HG03469 (cell line): ENCODE results near the gene IL1RAPL1.

Experiments used
- ATAC-seq: cut with Tn5 transposase; IDR thresholded peaks from one replicate; pipeline ENCODE4 v1.9.1; 2021; ENCODE audit warnings: mild to moderate bottlenecking, moderate library complexity, moderate number of reproducible peaks; ENCODE audit not compliant: unreplicated experiment

IL1RAPL1 gene

DNA sequence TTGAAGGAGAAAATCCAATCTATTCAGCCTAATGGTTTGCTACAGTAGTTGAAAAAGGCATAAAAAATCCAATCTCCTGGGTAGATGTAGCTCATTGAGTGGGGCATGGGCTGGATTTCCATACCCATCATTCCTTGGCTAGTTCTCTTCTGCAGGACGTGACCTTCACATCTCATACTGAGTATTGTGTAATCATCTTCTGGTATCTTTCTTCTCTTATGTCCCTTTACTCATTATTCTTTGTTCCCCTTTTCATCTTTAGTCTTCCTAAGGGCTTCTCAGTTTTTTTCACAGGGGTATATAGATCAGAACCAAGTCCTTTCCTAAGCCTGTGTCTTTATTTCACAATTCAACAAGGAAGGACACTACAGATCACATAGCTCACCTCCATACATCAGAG is 900.5 kb downstream of the IL1RAPL1 start:
- no peak for ATAC-seq

DNA sequence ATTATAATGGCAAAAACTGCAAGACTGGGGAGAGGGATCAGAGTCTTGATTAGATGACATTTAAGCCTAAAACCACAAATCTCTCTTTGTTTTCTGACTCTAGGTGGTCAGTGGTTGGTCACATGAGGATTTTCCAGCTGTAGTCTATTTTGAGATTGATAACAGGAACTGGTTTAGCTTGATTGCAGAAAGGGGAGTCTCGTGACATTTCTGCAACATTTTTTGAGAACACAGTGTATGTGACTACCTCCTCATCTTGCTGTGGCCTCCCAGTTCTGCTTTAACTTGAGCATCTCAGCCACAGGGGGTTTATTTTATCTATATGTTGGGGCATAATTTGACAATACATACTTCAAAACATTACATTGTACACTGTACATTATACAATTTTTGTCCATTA is 901.7 kb downstream of the IL1RAPL1 start:
- ATAC-seq, result peak; percentile 60

DNA sequence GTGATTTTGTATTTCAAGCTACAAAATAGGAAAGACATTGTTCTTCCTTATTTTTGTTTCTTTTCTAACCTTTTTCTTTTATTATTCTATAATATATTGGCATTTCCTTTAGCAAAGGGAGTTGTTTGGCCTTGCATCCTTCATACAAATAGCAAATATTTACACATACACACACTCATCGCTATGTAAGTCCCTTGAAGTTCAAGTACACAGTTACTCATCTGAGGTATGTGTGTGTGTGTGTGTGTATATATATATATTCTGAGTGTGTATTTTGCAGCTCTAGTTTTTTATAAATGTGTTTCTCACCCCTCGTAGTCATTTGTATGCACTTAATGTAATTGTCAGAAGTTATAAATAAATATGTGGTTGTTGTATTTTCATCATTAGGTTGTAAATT is 903.4 kb downstream of the IL1RAPL1 start:
- no peak for ATAC-seq

DNA sequence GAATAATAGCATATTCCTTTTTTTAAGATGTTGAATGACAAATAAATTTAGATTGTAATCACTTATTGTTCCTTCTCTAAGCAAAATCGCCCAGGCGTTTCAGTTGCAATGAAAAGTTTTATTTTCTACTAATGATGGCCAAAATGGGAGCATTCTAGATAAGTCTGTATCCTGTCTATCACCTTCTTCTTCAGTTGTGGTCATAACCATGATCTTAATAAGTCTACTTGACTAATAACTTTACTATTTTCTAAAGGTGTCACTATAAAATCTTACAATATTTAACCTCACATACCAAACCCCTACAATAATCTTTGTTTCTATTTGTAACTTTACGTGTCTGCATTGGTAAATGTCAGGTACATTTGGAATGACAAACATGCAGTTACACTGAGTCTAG is 904.4 kb downstream of the IL1RAPL1 start:
- ATAC-seq, result no peak

DNA sequence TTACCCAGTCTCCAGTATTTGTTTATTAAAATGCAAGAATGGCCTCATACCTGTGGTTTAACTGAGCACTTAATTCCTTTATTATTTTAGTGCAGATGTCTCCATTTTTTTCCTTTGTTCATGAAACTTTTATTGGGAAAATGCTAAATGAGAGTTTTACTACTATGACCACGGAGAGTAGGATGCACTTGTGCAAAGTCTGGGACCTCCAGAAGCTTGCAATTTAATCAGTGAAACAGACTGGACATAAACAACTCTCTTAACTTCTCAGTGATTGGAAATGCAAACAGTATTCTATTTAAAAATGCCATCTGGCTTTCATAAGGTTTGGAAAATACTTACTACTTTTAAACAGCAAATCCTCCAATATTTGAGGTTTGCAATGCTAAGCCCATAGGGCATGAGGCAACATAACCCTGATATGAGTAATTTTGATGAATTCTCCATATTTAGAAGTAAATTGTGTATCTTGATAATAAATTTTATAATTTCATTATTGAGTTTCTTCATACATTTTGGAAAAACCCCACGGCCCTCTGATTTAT is 909.5 kb downstream of the IL1RAPL1 start:
- no peak for ATAC-seq

DNA sequence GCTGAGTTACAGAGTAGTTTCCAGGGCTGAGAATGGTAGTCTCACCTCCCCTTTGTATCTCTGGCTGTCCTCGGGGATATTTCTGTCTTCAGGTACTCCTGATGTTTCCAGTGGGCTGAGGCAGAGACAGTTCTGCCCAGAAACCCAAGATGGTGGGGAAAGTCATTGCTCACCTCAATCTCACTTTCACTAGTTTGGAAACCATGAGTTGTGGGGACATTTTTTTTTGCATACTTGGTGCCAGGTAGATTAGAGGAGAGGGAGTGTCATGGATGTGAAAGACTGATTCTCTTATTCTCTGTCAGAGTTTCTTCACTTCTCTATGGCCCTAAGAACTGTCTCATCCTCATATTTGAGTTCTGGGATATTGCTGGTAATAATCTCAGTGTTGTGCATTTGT is 919.5 kb downstream of the IL1RAPL1 start:
- ATAC-seq, result no peak

DNA sequence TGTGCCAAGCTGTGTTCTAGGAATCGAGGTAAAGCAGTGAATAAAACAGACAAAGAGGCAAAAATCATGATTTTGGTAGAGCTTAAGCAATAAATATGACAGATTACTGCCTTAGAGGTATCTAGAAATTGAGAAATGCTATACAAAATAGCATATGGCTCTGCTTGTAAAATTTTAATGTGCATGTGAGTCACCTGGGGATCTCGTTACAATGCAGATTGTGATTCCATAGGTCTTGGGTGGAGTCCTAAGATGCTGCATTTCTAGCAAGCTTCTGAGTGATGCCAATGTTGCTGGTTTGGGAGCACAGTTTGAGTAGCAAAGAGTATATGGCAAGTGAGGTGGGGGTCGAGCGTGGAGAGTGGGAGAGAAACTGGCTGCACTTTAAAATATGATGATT is 930.9 kb downstream of the IL1RAPL1 start:
- no peak for ATAC-seq

DNA sequence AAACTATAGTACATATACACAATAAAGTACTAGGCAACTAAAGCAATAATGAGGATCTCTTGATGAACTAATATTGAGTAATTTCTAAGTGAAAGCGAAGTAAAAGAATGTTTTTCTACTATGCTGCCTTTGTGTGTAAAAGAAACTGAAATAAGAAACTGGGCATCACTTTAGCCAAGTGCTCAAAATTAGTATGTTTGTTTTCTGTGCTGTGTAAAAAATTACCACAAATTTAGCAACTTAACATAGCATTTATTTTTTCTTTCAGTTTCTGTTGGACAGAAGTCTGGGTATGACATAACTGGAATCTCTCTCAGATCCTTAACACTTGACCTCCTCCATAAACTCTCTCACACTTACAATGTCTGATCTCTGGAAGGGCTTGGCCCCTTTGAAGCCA is 941.0 kb downstream of the IL1RAPL1 start:
- ATAC-seq, result peak; percentile 42

DNA sequence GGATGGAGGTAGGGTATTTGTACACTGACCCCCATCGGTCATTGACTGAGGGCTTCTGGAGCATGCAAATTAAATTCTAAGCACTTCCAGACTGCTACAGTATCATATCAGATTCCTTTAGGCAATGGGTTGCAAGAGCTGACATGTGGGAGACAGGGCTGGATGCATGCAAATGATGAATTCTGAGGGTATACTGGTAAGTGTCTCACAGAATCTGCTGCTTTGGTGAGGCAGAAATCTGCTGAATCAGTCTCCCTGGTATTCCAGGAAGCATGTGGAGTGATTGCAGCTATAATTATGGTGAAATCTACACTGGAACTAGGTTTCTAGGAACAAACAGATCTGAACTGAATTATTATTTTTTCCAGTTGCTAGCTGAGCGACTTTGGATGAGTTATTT is 943.3 kb downstream of the IL1RAPL1 start:
- ATAC-seq, result no peak

DNA sequence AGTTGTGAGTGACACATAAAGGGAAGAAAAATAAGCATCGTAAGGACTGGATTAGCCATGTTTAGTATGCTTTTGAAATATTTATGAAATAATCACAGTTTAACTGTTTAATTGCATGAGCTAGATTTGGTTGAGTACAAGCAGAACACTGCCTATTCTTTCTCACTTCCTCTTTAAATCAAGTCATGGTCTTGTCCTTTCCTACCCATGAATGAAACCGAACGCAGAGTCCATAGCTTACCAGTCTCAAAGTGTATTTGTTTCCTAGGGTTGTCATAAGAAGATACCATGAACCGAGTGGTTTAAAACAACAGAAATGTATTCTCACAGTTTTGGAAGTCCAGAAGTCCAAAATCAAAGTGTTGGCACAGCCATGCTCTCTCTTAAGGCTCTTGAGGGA is 944.1 kb downstream of the IL1RAPL1 start:
- ATAC-seq, result peak; percentile 92

DNA sequence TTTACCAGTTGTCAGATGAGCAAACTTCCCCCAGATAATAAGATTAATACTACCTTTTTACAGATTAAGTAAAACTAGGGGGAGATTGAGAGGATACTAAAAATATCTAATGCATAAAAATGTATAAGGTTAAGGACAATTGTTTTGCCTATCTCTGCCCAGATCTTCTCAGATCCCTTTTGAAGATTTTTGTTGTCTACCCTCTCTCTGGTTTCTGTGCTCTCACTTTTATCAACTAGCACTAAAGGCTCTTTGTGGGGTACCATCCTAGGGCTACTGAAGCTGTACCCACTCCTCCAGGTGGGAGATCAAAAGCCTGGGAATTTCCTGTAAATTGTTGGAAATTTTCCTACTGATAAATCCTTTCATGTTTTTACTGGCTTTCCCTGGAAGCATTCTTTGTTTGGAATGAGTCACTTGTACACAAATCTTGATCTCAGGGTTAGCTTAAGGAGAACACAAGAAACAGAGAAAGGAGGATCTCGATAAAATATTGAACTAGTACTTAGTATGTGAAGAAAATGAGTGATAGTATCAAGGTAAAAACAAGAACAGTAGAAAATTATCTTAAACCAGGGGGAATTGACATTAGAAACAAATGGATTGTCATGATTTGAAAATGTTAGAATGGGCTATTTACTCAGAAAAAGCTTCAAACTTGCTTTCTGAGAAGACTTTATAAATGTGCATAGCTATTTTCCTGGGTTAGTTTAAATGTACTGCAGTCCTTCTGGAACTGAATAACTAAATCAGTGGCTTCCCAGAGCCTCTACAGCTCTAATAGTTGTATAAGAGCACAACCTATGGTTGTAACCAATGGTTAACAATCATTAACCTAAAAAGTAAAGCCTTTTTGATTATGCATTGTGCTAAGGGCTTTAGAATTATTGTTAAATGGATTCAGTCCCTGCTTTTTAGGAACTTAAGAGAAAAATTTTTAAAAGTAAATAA is 948.2 kb downstream of the IL1RAPL1 start:
- ATAC-seq, result no peak

DNA sequence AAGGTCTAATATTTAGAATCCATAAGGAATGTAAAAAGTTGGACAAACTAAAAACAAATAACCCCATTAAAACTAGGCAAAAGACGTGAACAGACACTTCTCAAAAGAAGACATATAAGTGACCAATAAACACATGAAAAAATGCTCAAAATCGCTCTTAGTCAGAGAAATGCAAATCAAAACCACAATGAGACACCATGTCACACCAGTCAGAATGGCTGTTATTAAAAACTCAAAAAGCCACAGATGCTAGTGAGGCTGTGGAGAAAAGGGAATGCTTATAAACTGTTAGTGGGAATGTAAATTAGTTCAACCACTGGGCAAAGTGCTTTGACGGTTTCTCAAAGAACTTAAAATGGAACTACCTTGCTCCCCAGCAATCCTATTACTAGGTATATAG is 953.8 kb downstream of the IL1RAPL1 start:
- no peak for ATAC-seq

DNA sequence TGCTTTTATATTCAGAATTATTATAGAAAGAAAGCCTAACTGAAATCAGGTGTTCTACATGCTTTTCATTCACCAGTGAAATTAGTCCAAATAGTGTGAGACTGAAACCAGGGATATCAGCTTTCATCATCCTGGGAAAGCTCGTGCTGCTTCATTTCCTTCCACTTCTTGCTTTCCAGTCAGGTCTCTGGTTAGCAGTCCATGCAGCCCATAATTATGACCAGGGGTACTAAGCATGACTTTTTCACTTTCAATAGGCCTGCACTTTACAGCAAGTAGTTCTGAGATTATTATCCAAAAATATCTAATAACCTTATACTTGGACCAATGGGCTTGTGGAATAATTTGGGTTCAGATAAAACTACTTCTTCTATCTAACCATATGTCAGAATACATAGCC is 954.9 kb downstream of the IL1RAPL1 start:
- peak; percentile 48 for ATAC-seq

DNA sequence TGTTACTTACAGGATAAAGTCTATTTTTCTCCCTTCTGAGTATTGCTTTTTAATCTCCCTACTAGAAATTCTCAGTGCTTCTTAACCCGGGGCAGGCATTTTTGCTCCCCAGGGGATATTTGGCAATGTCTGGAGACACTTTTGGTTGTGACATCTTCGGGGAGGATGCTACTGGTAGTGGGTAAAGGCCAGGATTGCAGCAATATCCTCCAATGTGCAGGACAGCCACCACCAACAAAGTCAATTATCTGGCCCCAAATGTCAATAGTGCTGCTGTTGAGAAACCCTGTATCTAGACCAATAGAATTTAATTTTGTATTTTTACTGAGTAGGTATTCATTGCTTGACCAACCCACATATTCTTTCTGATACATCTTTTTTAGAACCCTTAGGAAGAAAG is 958.6 kb downstream of the IL1RAPL1 start:
- ATAC-seq, result no peak

DNA sequence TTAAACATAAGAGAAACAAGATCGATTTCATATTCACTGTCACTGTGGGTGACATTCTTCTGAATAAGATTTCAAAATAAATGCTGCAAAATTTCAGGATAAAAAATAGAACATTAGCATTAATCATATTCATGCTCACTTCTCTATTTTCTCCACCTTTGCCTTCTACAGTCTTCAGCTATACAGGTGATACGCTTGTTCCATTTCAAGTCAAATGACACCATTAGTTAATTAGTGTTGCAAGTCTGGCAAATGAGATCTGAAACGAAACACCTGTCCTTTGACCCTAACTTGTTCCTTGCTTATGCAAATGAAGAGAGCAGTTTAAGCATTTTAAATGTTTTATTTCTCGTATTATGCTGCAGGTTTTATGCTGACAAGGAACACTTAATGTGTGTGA is 960.6 kb downstream of the IL1RAPL1 start:
- no peak for ATAC-seq

DNA sequence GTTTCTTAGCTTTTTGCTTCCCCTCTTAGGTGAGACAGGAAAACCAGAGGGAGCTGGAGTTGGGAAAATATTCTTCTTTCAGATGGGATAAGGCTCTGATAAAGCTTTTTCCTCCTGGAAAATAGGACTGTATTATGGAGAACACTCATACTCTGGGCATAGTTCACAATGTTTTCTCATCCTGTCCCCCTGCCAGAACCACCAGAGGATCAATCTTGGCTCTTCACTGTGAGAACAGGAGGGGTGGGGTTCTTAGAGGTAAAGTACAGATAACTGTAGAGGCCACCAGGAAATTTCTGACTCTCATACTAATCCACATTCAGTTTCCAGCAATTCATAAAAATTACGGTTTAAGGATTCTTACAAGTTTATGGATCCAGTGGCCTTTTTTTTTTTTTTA is 966.3 kb downstream of the IL1RAPL1 start:
- ATAC-seq, result no peak

DNA sequence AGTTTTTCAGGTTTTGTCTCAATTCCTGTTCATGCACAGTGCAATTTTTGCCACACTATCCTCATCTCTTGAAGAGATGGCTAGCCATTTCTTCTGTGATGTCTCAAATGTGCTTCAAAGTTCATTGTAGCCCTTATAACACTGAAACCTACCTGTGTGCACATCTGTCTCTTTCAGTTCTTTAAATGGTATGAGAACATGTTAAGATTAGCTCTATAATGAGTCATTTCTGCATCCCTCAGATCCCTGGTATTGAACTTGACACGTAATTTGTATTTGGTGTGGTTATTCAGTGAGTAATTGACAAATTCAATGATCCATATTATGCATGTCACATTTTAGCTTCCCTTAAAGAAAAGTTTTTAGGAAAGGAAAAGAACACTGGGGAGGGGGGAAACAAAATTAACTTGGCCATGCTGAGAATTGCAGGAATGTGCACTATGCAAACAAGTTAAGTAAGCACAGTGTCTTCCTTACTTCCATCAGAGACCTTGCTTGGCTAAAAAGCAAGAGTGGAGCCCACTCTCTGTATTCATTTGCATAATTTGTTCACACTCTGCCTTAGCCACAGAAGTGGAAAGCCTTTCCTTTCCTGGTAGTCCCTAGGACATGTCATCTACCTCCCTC is 968.3 kb downstream of the IL1RAPL1 start:
- peak; percentile 99 for ATAC-seq

DNA sequence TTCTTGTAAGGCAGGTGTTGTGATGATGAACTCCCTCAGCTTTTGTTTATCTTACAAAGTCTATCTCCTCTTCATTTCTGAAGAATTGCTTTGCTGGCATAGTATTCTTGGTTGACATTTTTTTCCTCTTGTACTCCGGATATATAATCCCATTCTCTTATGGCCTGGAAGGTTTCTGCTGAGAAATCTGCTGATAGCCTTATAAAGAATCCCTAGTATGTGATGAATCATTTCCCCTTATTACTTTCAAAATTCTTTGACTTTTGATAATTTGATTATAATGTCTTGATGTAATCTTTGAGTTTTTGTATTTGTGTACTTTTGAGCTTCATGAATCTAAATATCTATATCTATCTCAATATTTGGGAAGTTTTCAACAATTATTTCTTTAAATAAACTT is 972.8 kb downstream of the IL1RAPL1 start:
- ATAC-seq, result no peak

DNA sequence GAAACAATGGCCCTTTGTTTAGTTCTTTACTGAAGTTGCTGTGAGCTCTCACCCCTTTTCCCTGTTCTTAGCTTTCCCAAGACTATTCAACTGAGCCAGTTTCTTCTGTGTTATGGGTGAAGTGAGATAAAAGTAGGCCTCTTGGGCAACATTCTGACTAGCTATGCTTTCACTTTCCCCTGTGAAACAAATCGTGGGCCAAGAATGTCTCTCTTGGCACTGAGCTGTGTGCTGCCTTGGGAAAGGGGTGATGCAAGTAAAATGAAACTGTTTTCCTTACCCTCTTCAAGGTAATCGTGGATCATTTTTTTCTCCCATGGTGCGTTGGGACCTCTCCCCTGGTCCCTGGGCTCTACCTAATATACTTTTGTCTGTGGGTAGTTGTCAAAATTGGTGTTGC is 974.2 kb downstream of the IL1RAPL1 start:
- no peak for ATAC-seq

DNA sequence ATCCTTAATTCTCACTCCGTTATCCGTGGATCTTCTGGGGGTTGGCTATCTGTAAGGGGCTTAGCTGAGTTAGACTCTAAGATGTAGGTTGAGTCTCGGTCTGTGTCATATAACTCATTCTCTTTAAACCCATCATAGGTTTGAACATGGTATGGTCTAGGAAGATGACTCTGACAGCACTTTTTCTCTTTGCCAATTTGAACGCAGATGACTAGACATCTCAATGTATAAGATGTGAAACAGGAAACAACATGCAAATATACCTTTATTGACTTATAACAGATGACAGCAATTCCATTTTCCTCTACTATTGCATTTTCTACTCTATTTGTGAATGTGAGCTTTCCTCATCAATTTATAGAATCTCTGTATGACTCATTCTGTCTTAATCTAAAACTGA is 993.3 kb downstream of the IL1RAPL1 start:
- no peak for ATAC-seq

DNA sequence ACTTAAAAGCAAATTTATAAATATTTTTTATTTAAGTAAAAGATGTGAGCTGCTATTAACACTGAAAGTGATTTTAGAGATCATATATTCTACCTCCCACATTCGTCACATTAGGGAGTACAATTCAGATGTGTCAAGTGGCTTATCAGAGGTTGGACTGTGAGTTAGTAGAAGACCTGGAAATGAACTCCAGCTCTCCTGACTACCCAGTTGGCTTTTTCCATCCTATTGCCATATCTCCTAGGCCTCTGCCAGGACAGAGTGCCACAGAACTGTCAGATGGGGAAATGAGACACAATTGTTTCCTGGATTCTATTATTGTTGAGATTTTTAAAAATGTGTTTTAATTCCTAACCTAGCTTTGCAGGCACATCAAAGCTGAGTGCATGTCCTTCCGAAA is 994.0 kb downstream of the IL1RAPL1 start:
- ATAC-seq, result no peak

DNA sequence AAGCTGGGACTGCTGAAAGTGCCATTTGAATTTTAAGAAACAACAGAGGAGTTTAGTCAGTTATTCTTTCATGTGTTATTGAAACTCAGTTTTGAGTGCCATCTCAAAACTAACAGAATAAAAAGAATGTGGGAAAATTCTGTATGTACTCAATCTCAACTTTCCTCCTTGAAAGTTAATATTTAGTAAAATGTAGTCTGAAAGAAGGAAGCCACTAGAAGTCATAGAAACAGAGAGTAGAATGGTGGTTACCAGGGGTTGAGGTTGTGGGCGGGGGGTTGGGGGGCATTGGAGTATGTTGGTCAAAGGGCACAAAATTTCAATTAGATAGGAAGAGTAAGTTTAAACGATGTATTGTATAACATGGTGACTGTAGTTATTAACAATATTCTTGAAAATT is 999.9 kb downstream of the IL1RAPL1 start:
- no peak for ATAC-seq
